HG03025 (cell line): ENCODE data around the gene NSG1.
"Not testable (repeated sequence)": the region's sequence is repeated elsewhere in the genome, so short reads cannot be mapped to it uniquely, and the experiment has no call there.

Experiments
- ATAC-seq: cut with Tn5 transposase; IDR thresholded peaks from one replicate; pipeline ENCODE4 v1.9.1; 2021; ENCODE audit warnings: mild to moderate bottlenecking, moderate library complexity; ENCODE audit not compliant: unreplicated experiment, low FRiP score

The NSG1 gene

GRCh38 chr4:4386736-4387392 lies at the start of gene NSG1:
TSS of gene NSG1 (plus strand) at chr4:4387102. CDS start at chr4:4387630, 528 bp downstream.
- ATAC-seq: no peak

DNA sequence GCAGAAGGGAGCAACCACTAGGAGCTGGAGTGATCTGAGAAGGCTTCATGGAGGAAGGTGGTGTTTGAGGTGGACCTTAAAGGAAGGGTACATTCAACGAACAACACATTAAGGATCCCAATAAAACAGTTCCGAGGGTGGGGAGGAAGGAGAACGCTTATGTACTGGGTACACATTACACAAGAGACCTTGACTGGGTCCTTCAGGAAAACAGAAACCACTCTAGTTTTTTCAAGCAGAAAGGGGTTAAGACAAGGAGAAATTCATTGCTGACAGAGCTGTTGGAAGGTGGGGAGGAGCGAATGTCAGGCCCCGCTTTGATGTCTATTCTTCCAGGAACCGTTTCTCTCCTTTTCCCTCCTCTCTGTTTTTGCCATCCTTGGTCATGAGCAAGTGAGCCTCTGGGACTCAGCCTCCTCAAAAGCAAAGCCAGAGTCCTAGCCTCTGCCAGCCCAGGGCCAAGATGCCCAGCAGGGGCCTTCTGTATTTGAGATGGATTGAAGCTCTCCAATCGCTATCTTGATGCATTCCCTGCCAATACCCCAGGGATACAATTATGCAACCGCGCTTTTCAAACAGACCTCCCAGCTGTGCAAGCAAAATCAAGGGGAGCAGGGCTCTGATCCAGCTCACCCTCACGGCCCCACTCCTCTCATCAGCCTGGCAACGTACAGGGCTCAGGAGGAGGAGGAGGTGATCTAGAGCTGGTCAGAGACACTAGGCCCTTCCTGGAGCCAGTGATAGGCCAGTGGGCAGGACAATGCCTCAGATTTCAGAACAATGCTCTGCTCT lies 48.5 kb upstream of the NSG1 start:
- ATAC-seq: no peak

DNA sequence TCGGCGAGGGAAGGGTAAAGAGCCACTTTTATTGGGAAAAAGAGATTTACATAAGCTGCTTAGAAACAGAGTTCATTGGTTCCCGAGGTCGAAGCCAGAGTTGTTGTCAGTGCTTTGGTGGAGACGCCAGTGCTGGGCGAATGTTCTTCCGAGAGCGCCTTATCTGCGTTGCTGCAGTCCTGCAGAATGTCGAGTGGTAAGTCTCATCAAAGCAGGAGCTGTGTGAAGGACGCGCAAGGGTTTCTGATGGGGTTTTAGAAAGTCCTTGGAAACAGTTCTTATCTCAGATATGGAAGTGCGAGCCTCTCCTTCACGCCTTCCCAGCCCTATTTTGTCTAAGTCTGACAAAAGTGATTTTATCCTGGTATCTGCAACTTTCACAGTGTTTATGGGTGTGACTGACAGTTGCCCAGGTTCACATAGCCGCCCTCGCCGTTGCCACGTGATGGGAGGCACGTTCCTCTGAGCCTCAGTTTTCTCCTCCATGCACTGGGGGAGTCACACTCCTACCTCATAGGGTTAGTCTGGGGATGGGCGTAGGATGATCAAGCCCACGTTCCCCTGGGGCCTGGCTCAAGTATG lies 47.3 kb upstream of the NSG1 start:
- no peak for ATAC-seq

DNA sequence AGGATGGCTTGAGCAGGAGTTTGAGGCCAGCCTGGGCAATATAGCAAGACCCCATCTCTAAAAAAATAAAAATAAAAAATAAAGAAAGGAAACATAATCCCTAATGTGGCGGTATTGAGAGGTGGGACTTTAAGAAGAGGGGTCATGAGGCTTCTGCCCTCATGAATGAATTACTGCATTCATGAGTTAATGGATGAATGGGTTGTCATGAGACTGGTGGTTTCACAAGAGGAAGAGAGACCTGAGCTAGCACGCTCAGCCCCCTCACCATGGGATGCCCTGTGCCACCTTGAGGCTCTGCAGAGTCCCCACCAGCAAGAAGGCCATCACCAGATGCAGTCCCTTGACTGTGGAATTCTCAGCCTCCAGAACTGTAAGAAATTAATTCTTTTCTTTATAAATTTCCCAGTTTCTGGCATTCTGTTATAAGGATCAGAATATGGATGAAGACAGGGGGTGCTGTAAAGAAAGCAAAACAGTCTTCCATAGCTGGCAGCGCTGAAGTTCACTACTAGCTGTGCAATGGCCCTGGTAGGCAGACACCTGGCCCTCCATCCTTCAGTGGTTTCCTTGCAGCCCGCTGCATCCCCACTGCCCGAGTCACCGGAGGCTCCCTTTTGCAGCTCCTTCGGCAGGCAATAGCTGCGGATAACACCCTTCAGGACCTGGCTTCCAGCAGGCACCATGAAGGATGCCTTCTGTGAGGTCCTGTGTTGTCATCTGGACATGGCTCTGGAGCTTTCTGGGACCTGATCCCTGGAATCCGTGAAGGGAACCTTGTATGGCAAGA lies 44.8 kb upstream of the NSG1 start:
- ATAC-seq: no peak

DNA sequence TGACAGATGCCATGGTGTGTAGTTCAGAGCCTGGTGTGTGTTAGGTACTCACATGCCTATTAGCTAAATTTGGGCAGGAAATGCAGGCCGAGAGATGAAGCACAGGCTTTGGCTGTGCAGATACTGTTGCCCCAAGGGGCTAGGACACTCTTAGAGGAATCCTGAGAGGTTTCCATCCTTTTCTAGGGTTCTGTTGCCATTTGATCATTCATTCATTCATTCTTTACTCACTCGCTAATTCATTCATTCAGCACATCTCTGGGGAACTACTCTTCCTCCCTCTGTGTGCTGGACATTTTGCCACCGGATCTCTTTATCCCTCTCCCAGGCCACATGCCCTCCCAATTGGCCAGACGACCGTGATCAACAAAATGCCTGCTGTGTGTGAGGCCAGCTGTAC lies 43.9 kb upstream of the NSG1 start:
- ATAC-seq: no peak

- no peak for ATAC-seq
These were observed 41.9 kb upstream of the NSG1 start for GRCh38 chr4:4344915-4345527.

- ATAC-seq: no peak
These were observed 39.3 kb upstream of the NSG1 start for GRCh38 chr4:4347585-4347984.

DNA sequence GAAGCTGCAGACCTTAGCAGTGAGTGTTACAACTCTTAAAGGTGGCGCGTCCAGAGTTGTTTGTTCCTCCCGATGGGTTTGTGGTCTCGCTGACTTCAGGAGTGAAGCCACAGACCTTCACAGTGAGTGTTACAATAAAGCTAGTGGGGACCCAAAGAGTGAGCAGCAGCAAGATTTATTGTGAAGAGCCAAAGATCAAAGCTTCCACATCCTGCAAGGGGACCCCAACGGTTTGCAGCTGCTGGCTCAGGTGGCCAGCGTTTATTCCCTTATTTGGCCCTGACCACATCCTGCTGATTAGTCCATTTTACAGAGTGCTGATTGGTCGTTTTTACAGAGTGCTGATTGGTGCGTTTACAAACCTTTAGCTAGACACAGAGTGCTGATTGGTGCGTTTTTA lies 38.3 kb upstream of the NSG1 start:
- not testable (repeated sequence) for ATAC-seq

GRCh38 chr4:4349867-4350266 lies 37.0 kb upstream of the NSG1 start:
- ATAC-seq: no peak

DNA sequence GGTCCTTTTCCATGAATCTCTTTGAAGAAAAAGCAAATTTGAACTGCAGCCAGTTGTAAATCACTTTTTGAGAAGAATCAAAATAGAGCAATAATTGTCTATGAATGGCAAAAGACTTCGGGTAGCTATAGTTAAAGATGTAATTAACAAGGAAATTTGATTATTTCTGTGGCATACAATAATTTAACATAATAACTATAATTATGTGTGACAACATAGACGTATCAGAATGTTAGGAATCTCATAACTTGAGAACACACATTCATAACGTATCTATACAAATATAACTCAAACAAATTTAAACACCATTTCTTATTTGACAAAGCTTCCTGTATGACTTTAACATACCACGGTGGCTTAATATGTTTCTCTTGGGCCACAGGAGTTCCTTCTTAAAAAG lies 36.0 kb upstream of the NSG1 start:
- ATAC-seq: no peak

GRCh38 chr4:4355302-4355701 lies 31.6 kb upstream of the NSG1 start:
- ATAC-seq: no peak

- no peak for ATAC-seq
These were observed 30.5 kb upstream of the NSG1 start for GRCh38 chr4:4356106-4357041.

GRCh38 chr4:4358093-4358854 lies 28.6 kb upstream of the NSG1 start:
- ATAC-seq: no peak

DNA sequence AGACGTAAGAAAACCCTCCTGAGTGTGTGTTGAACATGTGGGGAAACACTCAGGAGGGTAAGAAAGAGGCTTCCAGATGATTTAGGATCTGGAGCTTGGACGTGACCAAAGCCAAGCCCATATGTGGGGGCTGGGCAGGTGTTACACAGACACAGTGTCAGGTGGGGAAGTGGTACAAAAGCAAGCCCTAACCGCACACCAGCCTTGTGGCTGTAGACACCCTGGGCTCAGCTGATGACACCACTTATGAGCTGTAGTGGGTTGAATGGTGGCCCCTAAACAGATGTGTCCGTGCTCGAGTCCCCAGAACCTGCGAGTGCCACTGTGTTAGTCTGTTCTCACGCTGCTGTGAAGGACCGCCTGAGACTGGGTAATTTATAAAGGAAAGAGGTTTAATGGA lies 25.0 kb upstream of the NSG1 start:
- no peak for ATAC-seq

GRCh38 chr4:4362991-4363697 lies 23.8 kb upstream of the NSG1 start:
- ATAC-seq: no peak

- ATAC-seq: no peak
These were observed 22.8 kb upstream of the NSG1 start for GRCh38 chr4:4364061-4364460.

DNA sequence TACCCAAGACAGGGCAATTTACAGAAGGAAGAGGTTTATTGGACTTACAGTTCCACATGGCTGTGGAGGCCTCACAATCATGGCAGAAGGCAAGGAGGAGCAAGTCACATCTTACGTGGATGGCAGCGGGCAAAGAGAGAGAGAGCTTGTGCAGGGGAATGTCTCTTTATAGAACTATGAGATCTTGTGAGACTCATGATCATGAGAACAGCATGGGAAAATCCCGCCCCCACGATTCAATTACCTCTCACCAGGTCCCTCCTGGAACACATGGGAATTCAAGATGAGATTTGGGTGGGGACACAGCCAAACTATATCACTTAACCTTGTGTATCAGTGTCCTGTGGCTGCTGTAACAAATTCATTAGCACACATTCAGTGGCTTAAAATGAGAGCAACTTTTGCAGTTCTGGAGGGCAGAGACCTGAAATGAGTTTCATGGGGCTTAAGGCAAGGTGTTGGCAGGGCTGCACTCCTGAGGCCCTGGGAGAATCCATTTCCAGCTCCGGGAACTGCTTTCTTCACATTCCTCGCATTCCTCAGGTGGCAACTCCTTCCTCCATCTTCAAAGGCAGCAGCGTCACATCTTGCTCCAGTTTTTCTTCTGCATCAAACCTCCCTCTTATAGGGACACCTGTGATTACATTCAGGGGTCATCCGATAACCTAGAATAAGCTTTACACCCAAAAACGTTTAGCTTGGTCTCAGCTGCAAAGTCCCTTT lies 22.3 kb upstream of the NSG1 start:
- no peak for ATAC-seq
